K562 (cell line): ENCODE measurements around the gene PIK3CB. TPM values are rescaled to one million over a fixed set of nuclear protein-coding genes. Genes with fewer than 3 reads are reported as not detected.

Source experiments
- HBP1 ChIP-seq: fragments of 450-650 bp; formaldehyde crosslinking; IDR thresholded peaks from 2 replicates; pipeline ENCODE4 v1.4.0; 2022; ENCODE audit warnings: missing genetic modification characterization
- HEY1 ChIP-seq: fragments of 250-450 bp; sonication (Bioruptor Pico); IDR thresholded peaks from 2 replicates; pipeline ENCODE4 v1.5.0; 2020; ENCODE audit warnings: mild to moderate bottlenecking, moderate library complexity, borderline replicate concordance
- JUNB ChIP-seq: fragments of 450-650 bp; formaldehyde crosslinking; conservative IDR thresholded peaks from 2 replicates; pipeline ENCODE4 v1.4.0; 2020; ENCODE audit warnings: mild to moderate bottlenecking
- NEUROD1 ChIP-seq: fragments of 150-350 bp; IDR thresholded peaks from 2 replicates; pipeline ENCODE4 v1.6.1; 2014; ENCODE audit warnings: borderline replicate concordance, low read length, low read depth; ENCODE audit not compliant: partially characterized antibody
- NONO ChIP-seq, 2 experiments: fragments of 200-400 bp in 1 of 2; fragments of 450-650 bp in 1 of 2; formaldehyde crosslinking in 1 of 2; IDR thresholded peaks; 2 replicates each; pipeline ENCODE4 v1.6.1; 2017; ENCODE audit warnings: low read depth in 2 of 2, mild to moderate bottlenecking in 2 of 2, moderate library complexity in 2 of 2, low read length in 1 of 2
- NR2C1 ChIP-seq, 2 experiments: fragments of 450-650 bp; IDR thresholded peaks; 2 replicates each; pipeline ENCODE4 v1.6.1; 2017; ENCODE audit warnings: mild to moderate bottlenecking in 2 of 2, antibody characterized with exemption in 1 of 2, inconsistent platforms in 1 of 2, missing compliant biosample characterization in 1 of 2, missing genetic modification characterization in 1 of 2
- NR2C2 ChIP-seq, 2 experiments: fragments of 200-800 bp in 1 of 2; sonication (Bioruptor generic) in 1 of 2; sonication (generic) in 1 of 2; formaldehyde crosslinking in 1 of 2; IDR thresholded peaks; 2 replicates each; pipeline versions ENCODE4 v1.6.1 to v1.8.0; 2016 to 2022; ENCODE audit warnings: mild to moderate bottlenecking in 1 of 2, missing compliant biosample characterization in 1 of 2, missing genetic modification characterization in 1 of 2, missing genetic modification reagents in 1 of 2
- NR2F6 ChIP-seq: fragments of 450-650 bp; formaldehyde crosslinking; IDR thresholded peaks from 2 replicates; pipeline ENCODE4 v1.4.0; 2020; ENCODE audit warnings: mild to moderate bottlenecking
- PHB ChIP-seq: fragments of 250-450 bp; sonication (Bioruptor Pico); IDR thresholded peaks from 2 replicates; pipeline ENCODE4 v1.5.0; 2021
- POLR2AphosphoS5 ChIP-seq: IDR thresholded peaks from 2 replicates; pipeline ENCODE4 v1.6.1; 2011; ENCODE audit warnings: mild to moderate bottlenecking, low read depth, low read length, moderate library complexity; ENCODE audit not compliant: control insufficient read depth, insufficient read depth
- RAD51 ChIP-seq: fragments of 450-650 bp; IDR thresholded peaks from 2 replicates; pipeline ENCODE4 v1.7.1; 2016; ENCODE audit warnings: low read depth, mild to moderate bottlenecking, borderline replicate concordance
- TCF7 ChIP-seq: sonication (generic); IDR thresholded peaks from 2 replicates; pipeline ENCODE4 v1.6.1; 2016; ENCODE audit warnings: antibody characterized with exemption, borderline replicate concordance
- ZBTB1 ChIP-seq: sonication (generic); formaldehyde crosslinking; IDR thresholded peaks from 2 replicates; pipeline ENCODE4 v1.8.1; 2023; ENCODE audit warnings: missing genetic modification reagents, low read depth, mild to moderate bottlenecking, borderline replicate concordance
- ZFX ChIP-seq: sonication (generic); formaldehyde crosslinking; IDR thresholded peaks from 2 replicates; pipeline ENCODE4 v1.8.0; 2022; ENCODE audit warnings: mild to moderate bottlenecking, missing genetic modification reagents, moderate library complexity
- ZNF146 ChIP-seq: IDR thresholded peaks from one replicate; pipeline ENCODE4 v1.6.1; 2018; ENCODE audit warnings: missing compliant biosample characterization; ENCODE audit not compliant: unreplicated experiment
- ZNF347 ChIP-seq: fragments of 450-650 bp; formaldehyde crosslinking; IDR thresholded peaks from 2 replicates; pipeline ENCODE4 v1.4.0; 2020; ENCODE audit warnings: low read depth, mild to moderate bottlenecking, moderate library complexity
- ZNF436 ChIP-seq: fragments of 250-450, 450-650 bp; sonication (Bioruptor Pico); formaldehyde crosslinking; IDR thresholded peaks from 2 replicates; pipeline ENCODE4 v1.7.0; 2020; ENCODE audit warnings: mild to moderate bottlenecking
- ZNF696 ChIP-seq: fragments of 250-450 bp; sonication (Bioruptor Pico); conservative IDR thresholded peaks from 2 replicates; pipeline ENCODE4 v1.4.0; 2020; ENCODE audit warnings: mild to moderate bottlenecking, moderate library complexity
- polyA plus RNA-seq, 8 experiments: library from polyadenylated mRNA; depleted of rRNA in 4 of 8; stranded (reverse) in 5 of 8; unstranded in 3 of 8; fragments of >200 nt; fragmentation: Nextera tagmentation in 2 of 8; fragmentation: Illumina TruSeq in 1 of 8; extraction: Ambion mirVana in 2 of 8; extraction: Trizol in 1 of 8; gene quantifications; 2 replicates each; pipeline versions ENCODE4 v1.2.1 to v1.2.3, GENCODE V29; 2011 to 2014; ENCODE audit warnings: inconsistent platforms in 1 of 8, missing spikeins in 1 of 8
- total RNA-seq, 7 experiments: library from RNA; depleted of rRNA in 6 of 7; stranded (reverse); fragments of >200 nt in 6 of 7; fragmentation: Illumina TruSeq in 2 of 7; extraction: Trizol in 2 of 7; gene quantifications; 2 replicates each; pipeline versions ENCODE4 v1.2.1 to v1.2.3, GENCODE V29; 2011 to 2021; ENCODE audit warnings: low replicate concordance in 1 of 7
- TF ChIP-seq, protein P1 (sequence below): sonication (generic); formaldehyde crosslinking; IDR thresholded peaks from 2 replicates; pipeline ENCODE4 v1.8.0; 2022; ENCODE audit warnings: missing genetic modification reagents, mild to moderate bottlenecking, borderline replicate concordance
- TF ChIP-seq, protein P2 (sequence below): fragments of 450-650 bp; IDR thresholded peaks from 2 replicates; pipeline ENCODE4 v1.6.1; 2016; ENCODE audit warnings: antibody characterized with exemption
- TF ChIP-seq, protein P3 (sequence below): fragments of 250-450 bp; sonication (Bioruptor Pico); IDR thresholded peaks from 2 replicates; pipeline ENCODE4 v1.8.0; 2021; ENCODE audit warnings: borderline replicate concordance, mild to moderate bottlenecking, moderate library complexity; ENCODE audit not compliant: poor library complexity, severe bottlenecking

The PIK3CB gene
- total and polyA plus RNA-seq, 9 of the 15 experiments (the other 6 are each of a cell fraction or from before 2014, with no cell fraction given), result 15.3 to 62.6 (median 28.3) TPM

GRCh38 chr3:138863776-138864113, 29.0 kb upstream of the PIK3CB start (continued):
- no peak for TF ChIP-seq NEUROD1
- no peak for TF ChIP-seq NR2C1 (IDR thresholded peaks at IDR 0.05)
- TF ChIP-seq NR2C1 (tag; IDR thresholded peaks at IDR 0.05), result no peak
- TF ChIP-seq ZBTB1 (CRISPR knock-in tag), result no peak
- TF ChIP-seq, protein P1, sequence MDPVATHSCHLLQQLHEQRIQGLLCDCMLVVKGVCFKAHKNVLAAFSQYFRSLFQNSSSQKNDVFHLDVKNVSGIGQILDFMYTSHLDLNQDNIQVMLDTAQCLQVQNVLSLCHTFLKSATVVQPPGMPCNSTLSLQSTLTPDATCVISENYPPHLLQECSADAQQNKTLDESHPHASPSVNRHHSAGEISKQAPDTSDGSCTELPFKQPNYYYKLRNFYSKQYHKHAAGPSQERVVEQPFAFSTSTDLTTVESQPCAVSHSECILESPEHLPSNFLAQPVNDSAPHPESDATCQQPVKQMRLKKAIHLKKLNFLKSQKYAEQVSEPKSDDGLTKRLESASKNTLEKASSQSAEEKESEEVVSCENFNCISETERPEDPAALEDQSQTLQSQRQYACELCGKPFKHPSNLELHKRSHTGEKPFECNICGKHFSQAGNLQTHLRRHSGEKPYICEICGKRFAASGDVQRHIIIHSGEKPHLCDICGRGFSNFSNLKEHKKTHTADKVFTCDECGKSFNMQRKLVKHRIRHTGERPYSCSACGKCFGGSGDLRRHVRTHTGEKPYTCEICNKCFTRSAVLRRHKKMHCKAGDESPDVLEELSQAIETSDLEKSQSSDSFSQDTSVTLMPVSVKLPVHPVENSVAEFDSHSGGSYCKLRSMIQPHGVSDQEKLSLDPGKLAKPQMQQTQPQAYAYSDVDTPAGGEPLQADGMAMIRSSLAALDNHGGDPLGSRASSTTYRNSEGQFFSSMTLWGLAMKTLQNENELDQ (CRISPR knock-in tag), result no peak
- no peak for TF ChIP-seq JUNB
- peak; percentile 69; the same call in 1 of the 2 replicates for TF ChIP-seq HEY1 (CRISPR knock-in tag)
- TF ChIP-seq ZFX (CRISPR knock-in tag), result peak; percentile 40; the same call in 1 of the 2 replicates
- peak; percentile 58 for TF ChIP-seq POLR2AphosphoS5
- TF ChIP-seq RAD51, result no peak
- no peak for TF ChIP-seq PHB (CRISPR knock-in tag)
- 0 out of 2 replicates have a peak, but pooled peaks have one; percentile 82 for TF ChIP-seq HBP1 (CRISPR knock-in tag)
- no peak for TF ChIP-seq NR2F6
- TF ChIP-seq ZNF696 (CRISPR knock-in tag), result no peak
- no peak for TF ChIP-seq TCF7
- no peak for TF ChIP-seq ZNF146 (CRISPR knock-in tag)
- TF ChIP-seq, protein P2, sequence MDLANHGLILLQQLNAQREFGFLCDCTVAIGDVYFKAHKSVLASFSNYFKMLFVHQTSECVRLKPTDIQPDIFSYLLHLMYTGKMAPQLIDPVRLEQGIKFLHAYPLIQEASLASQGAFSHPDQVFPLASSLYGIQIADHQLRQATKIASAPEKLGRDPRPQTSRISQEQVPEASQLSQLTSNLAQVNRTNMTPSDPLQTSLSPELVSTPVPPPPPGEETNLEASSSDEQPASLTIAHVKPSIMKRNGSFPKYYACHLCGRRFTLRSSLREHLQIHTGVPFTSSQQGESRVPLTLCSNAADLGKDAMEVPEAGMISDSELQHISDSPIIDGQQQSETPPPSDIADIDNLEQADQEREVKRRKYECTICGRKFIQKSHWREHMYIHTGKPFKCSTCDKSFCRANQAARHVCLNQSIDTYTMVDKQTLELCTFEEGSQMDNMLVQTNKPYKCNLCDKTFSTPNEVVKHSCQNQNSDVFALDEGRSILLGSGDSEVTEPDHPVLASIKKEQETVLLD, result no peak
- TF ChIP-seq ZNF436 (CRISPR knock-in tag), result no peak
- TF ChIP-seq NR2C2 (CRISPR knock-in tag; IDR thresholded peaks at IDR 0.05), result no peak
- peak; percentile 1; the same call in 1 of the 2 replicates for TF ChIP-seq NR2C2 (tag; IDR thresholded peaks at IDR 0.05)
- TF ChIP-seq ZNF347 (CRISPR knock-in tag), result no peak
- TF ChIP-seq, protein P3, sequence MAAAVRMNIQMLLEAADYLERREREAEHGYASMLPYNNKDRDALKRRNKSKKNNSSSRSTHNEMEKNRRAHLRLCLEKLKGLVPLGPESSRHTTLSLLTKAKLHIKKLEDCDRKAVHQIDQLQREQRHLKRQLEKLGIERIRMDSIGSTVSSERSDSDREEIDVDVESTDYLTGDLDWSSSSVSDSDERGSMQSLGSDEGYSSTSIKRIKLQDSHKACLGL (CRISPR knock-in tag), result no peak
- no peak for TF ChIP-seq NONO (IDR thresholded peaks at IDR 0.05; ENCODE audit: low read depth in 2 of 2, low read length in 1 of 2)
